Uterus (tissue), 2 donors: ENCODE data around the gene IL6R.

ENCODE experiments used
- CTCF ChIP-seq, 4 experiments: fragments of 200-600 bp in 2 of 4; fragments of 450-650 bp in 2 of 4; sonication (generic) in 2 of 4; IDR thresholded peaks; one replicate each; pipeline ENCODE4 v1.5.1; 2016 to 2019; ENCODE audit warnings: antibody characterized with exemption in 4 of 4, mild to moderate bottlenecking in 2 of 4, moderate library complexity in 1 of 4
- POLR2A ChIP-seq, 2 donors: fragments of 450-650 bp; IDR thresholded peaks; one replicate each; pipeline ENCODE4 v1.6.1; 2016; ENCODE audit warnings: antibody characterized with exemption in 2 of 2, mild to moderate bottlenecking in 1 of 2, moderate library complexity in 1 of 2

- TF ChIP-seq CTCF (IDR thresholded peaks at IDR 0.05) (no peak), POLR2A (IDR thresholded peaks at IDR 0.05) (no peak)
Measured at GRCh38 chr1:154454386-154455120, 49.4 kb downstream of the IL6R start.
